DOHH2 (cell line): Measurements from ENCODE around the gene NBAS.

Source experiments
- EZH2phosphoT487 ChIP-seq: fragments of 200-600 bp; sonication (generic); IDR thresholded peaks from 2 replicates; pipeline ENCODE4 v1.6.1; 2017; ENCODE audit warnings: borderline replicate concordance, mild to moderate bottlenecking, antibody characterized with exemption, low read length, moderate library complexity, mixed read lengths
- TF ChIP-seq, protein P1 (sequence below): fragments of 200-600 bp; sonication (generic); IDR thresholded peaks from one replicate; pipeline ENCODE4 v1.5.1; 2014; ENCODE audit warnings: antibody characterized with exemption, mild to moderate bottlenecking, low read depth, low read length; ENCODE audit not compliant: poor library complexity, severe bottlenecking

DNA sequence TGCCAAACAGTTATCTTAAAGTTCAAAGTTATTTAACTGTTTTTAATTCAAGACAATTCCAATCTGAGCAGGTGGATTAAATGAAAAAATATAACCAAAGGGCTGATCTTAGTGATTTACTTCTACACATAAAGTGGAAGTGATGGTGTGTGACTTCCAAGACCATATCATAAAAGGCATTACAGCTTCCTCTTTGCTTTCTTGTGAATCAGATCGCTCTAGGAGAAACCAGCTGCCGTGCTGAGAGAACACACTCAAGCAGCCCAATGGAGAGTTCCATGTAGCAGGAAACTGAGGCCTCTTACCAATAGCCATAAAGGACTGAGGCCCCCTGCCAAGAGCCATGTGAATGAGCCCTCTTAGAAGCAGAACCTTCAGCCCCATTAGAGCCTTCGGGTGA lies 197.4 kb downstream of the NBAS start:
- TF ChIP-seq, protein P1, sequence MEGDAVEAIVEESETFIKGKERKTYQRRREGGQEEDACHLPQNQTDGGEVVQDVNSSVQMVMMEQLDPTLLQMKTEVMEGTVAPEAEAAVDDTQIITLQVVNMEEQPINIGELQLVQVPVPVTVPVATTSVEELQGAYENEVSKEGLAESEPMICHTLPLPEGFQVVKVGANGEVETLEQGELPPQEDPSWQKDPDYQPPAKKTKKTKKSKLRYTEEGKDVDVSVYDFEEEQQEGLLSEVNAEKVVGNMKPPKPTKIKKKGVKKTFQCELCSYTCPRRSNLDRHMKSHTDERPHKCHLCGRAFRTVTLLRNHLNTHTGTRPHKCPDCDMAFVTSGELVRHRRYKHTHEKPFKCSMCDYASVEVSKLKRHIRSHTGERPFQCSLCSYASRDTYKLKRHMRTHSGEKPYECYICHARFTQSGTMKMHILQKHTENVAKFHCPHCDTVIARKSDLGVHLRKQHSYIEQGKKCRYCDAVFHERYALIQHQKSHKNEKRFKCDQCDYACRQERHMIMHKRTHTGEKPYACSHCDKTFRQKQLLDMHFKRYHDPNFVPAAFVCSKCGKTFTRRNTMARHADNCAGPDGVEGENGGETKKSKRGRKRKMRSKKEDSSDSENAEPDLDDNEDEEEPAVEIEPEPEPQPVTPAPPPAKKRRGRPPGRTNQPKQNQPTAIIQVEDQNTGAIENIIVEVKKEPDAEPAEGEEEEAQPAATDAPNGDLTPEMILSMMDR: no peak
- TF ChIP-seq EZH2phosphoT487: no peak
